NCI-H526 treated with DMSO at 0.1 percent for 48 hours (cell line): ENCODE data around the gene SLC2A13.

ENCODE experiments used
- DNase-seq: peaks from one replicate; lab custom pipeline; 2025; lab: John Stamatoyannopoulos, UW

SLC2A13 gene

GRCh38 chr12:39990122-39991101 is 115.5 kb downstream of the SLC2A13 start:
- no peak for DNase-seq

GRCh38 chr12:39989501-39989900 is 116.4 kb downstream of the SLC2A13 start:
- DNase-seq: no peak

- DNase-seq: no peak
Observed at GRCh38 chr12:39988574-39988973, 117.3 kb downstream of the SLC2A13 start.

- no peak for DNase-seq
Observed at GRCh38 chr12:39986674-39987073, 119.2 kb downstream of the SLC2A13 start.

- no peak for DNase-seq
Observed at GRCh38 chr12:39984670-39985069, 121.2 kb downstream of the SLC2A13 start.

GRCh38 chr12:39975374-39975918 is 130.4 kb downstream of the SLC2A13 start:
- DNase-seq: no peak

GRCh38 chr12:39972119-39972518 is 133.8 kb downstream of the SLC2A13 start:
- no peak for DNase-seq

- DNase-seq: no peak
Observed at GRCh38 chr12:39971348-39971747, 134.5 kb downstream of the SLC2A13 start.

- no peak for DNase-seq
Observed at GRCh38 chr12:39966721-39967120, 139.2 kb downstream of the SLC2A13 start.

- no peak for DNase-seq
Observed at GRCh38 chr12:39966256-39966655, 139.6 kb downstream of the SLC2A13 start.

GRCh38 chr12:39959467-39959866 is 146.4 kb downstream of the SLC2A13 start:
- no peak for DNase-seq

GRCh38 chr12:39959031-39959430 is 146.8 kb downstream of the SLC2A13 start:
- no peak for DNase-seq

GRCh38 chr12:39958377-39958776 is 147.5 kb downstream of the SLC2A13 start:
- no peak for DNase-seq

- no peak for DNase-seq
Observed at GRCh38 chr12:39956725-39957124, 149.2 kb downstream of the SLC2A13 start.

GRCh38 chr12:39946361-39947280 is 159.3 kb downstream of the SLC2A13 start:
- DNase-seq: no peak

GRCh38 chr12:39937119-39937518 is 168.8 kb downstream of the SLC2A13 start:
- DNase-seq: no peak

- DNase-seq: no peak
Observed at GRCh38 chr12:39935839-39936238, 170.0 kb downstream of the SLC2A13 start.

GRCh38 chr12:39935275-39935674 is 170.6 kb downstream of the SLC2A13 start:
- DNase-seq: no peak

GRCh38 chr12:39931857-39932256 is 174.0 kb downstream of the SLC2A13 start:
- DNase-seq: no peak

- peak; percentile 32 for DNase-seq
Observed at GRCh38 chr12:39931231-39931630, 174.7 kb downstream of the SLC2A13 start.

GRCh38 chr12:39930101-39930500 is 175.8 kb downstream of the SLC2A13 start:
- DNase-seq: no peak

- DNase-seq: no peak
Observed at GRCh38 chr12:39928181-39928899, 177.5 kb downstream of the SLC2A13 start.
